ENCODE measurements around the gene FHOD3.

DNA sequence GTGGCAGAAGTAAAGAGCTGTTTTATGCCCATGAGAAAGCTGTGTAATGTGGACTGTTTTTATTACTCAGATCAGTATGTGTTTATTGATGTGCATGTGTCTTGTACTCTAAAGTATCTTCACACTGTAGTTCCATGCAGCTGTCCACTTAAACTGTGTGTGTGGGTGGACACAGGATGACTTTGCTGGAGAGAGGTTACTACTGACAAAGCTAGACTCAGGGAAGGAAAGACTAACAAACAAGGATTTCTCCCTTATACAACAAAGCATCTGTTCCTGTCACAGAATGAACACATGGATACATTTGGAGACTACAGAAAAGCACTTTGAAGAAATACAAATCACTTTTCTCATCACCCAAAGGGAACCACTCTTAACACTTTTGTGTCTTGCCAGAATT is 10.0 kb downstream of the FHOD3 start:
- TF ChIP-seq, protein P1, sequence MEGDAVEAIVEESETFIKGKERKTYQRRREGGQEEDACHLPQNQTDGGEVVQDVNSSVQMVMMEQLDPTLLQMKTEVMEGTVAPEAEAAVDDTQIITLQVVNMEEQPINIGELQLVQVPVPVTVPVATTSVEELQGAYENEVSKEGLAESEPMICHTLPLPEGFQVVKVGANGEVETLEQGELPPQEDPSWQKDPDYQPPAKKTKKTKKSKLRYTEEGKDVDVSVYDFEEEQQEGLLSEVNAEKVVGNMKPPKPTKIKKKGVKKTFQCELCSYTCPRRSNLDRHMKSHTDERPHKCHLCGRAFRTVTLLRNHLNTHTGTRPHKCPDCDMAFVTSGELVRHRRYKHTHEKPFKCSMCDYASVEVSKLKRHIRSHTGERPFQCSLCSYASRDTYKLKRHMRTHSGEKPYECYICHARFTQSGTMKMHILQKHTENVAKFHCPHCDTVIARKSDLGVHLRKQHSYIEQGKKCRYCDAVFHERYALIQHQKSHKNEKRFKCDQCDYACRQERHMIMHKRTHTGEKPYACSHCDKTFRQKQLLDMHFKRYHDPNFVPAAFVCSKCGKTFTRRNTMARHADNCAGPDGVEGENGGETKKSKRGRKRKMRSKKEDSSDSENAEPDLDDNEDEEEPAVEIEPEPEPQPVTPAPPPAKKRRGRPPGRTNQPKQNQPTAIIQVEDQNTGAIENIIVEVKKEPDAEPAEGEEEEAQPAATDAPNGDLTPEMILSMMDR (IDR thresholded peaks at IDR 0.05) = no peak
- no peak for TF ChIP-seq POLR2A (IDR thresholded peaks at IDR 0.05)

Measured in uterus (tissue), 2 donors.